AG09309 (cell line): ENCODE data around the gene LY6G5C.

Source experiments
- DNase-seq: peaks from one replicate; pipeline ENCODE4 v3.0.0-alpha.2; 2010; ENCODE audit warnings: low read depth
- H3K4me3 ChIP-seq: 2 replicates; pipeline ENCODE4 v1.5.1; 2011; ENCODE audit warnings: mild to moderate bottlenecking, low read depth, low read length, moderate library complexity; ENCODE audit not compliant: control insufficient read depth
- CTCF ChIP-seq: IDR thresholded peaks from 2 replicates; pipeline ENCODE4 v1.5.1; 2011; ENCODE audit warnings: mild to moderate bottlenecking, low read depth, low read length, inconsistent platforms; ENCODE audit not compliant: insufficient read depth, control insufficient read depth; ENCODE audit errors: missing control alignments

Gene LY6G5C

GRCh38 chr6:31661262-31662123 is 19.4 kb downstream of the LY6G5C start:
- peak overlapping the region; percentile 76; the same call in 1 of the 2 replicates for H3K4me3 ChIP-seq
- DNase-seq = no peak
- TF ChIP-seq CTCF = no peak

GRCh38 chr6:31660381-31661261 is 20.2 kb downstream of the LY6G5C start, which contains the start of gene C6orf47:
C6orf47 (minus strand) TSS chr6:31660778; CDS start chr6:31659947, 831 bp downstream.
- no peak for TF ChIP-seq CTCF
- H3K4me3 ChIP-seq = peak within 1 kb of the TSS; percentile 76
- no peak for DNase-seq

- peak overlapping the region; percentile 76 for H3K4me3 ChIP-seq
- no peak for TF ChIP-seq CTCF
- DNase-seq = no peak
Observed at GRCh38 chr6:31659649-31660380, 21.1 kb downstream of the LY6G5C start.

GRCh38 chr6:31658983-31659648 is 21.8 kb downstream of the LY6G5C start:
- no peak for TF ChIP-seq CTCF
- peak overlapping the region; percentile 76 for H3K4me3 ChIP-seq
- DNase-seq = no peak

GRCh38 chr6:31658158-31658688 is 22.6 kb downstream of the LY6G5C start:
- no peak overlapping the region for H3K4me3 ChIP-seq
- TF ChIP-seq CTCF = no peak
- no peak for DNase-seq
